OCI-LY1 (cell line): ENCODE data around the gene SC5D.

Experiments
- H2AFZ ChIP-seq: fragments of 200-600 bp; sonication (generic), shearing (Covaris generic); 2 replicates; pipeline ENCODE4 v1.6.0; 2014; ENCODE audit warnings: antibody characterized with exemption, mild to moderate bottlenecking, low read length
- H3F3A ChIP-seq: fragments of 200-600 bp; sonication (generic), shearing (Covaris generic); 2 replicates; pipeline ENCODE4 v1.6.0; 2014; ENCODE audit warnings: mild to moderate bottlenecking, antibody characterized with exemption, low read length, moderate library complexity; ENCODE audit not compliant: insufficient read depth
- H3K27ac ChIP-seq: fragments of 200-600 bp; sonication (generic); 2 replicates; pipeline ENCODE4 v1.5.1; 2014; ENCODE audit warnings: low read length, mixed run types, mild to moderate bottlenecking, low read depth; ENCODE audit not compliant: poor library complexity, severe bottlenecking
- H3K27me3 ChIP-seq: fragments of 200-600 bp; sonication (generic); 2 replicates; pipeline ENCODE4 v1.6.0; 2014; ENCODE audit warnings: antibody characterized with exemption, mild to moderate bottlenecking, low read length, moderate library complexity; ENCODE audit not compliant: insufficient read depth
- H3K36me3 ChIP-seq: fragments of 200-600 bp; sonication (generic); 2 replicates; pipeline ENCODE4 v1.6.1; 2014; ENCODE audit warnings: mild to moderate bottlenecking, antibody characterized with exemption, low read length, moderate library complexity, mixed read lengths; ENCODE audit not compliant: insufficient read depth
- H3K4me1 ChIP-seq: fragments of 200-600 bp; sonication (generic); 2 replicates; pipeline ENCODE4 v1.5.1; 2014; ENCODE audit warnings: mild to moderate bottlenecking, low read length, moderate library complexity; ENCODE audit not compliant: insufficient read depth, severe bottlenecking
- H3K4me2 ChIP-seq: fragments of 200-600 bp; sonication (generic), shearing (Covaris generic); 2 replicates; pipeline ENCODE4 v1.6.1; 2014; ENCODE audit warnings: low read length
- H3K4me3 ChIP-seq: fragments of 200-600 bp; sonication (generic); 2 replicates; pipeline ENCODE4 v1.5.1; 2014; ENCODE audit warnings: low read length, low read depth, mild to moderate bottlenecking, mixed read lengths; ENCODE audit not compliant: poor library complexity, severe bottlenecking
- H3K79me2 ChIP-seq: fragments of 200-600 bp; shearing (Covaris generic); 2 replicates; pipeline ENCODE4 v1.6.1; 2016; ENCODE audit warnings: mixed run types, low read length, mixed read lengths; ENCODE audit not compliant: insufficient read depth
- H3K9ac ChIP-seq: fragments of 200-600 bp; sonication (generic), shearing (Covaris generic); 2 replicates; pipeline ENCODE4 v1.6.1; 2014; ENCODE audit warnings: mild to moderate bottlenecking, low read length, mixed read lengths
- H3K9me2 ChIP-seq: fragments of 200-600 bp; sonication (generic), shearing (Covaris generic); 2 replicates; pipeline ENCODE4 v1.6.1; 2014; ENCODE audit warnings: low read depth, mild to moderate bottlenecking, low read length, mixed read lengths
- H3K9me3 ChIP-seq: fragments of 200-600 bp; shearing (Covaris generic); 2 replicates; pipeline ENCODE4 v1.6.1; 2014; ENCODE audit warnings: low read length, mixed read lengths
- H4K20me1 ChIP-seq: fragments of 200-600 bp; sonication (generic), shearing (Covaris generic); 2 replicates; pipeline ENCODE4 v1.6.0; 2016; ENCODE audit warnings: mild to moderate bottlenecking, low read length; ENCODE audit not compliant: insufficient read depth
- CTCF ChIP-seq: fragments of 200-600 bp; sonication (generic), shearing (Covaris generic); IDR thresholded peaks from 2 replicates; pipeline ENCODE4 v1.5.1; 2017; ENCODE audit warnings: mild to moderate bottlenecking, antibody characterized with exemption, low read length, moderate library complexity, mixed read lengths
- EZH2 ChIP-seq: fragments of 200-600 bp; sonication (generic), shearing (Covaris generic); IDR thresholded peaks from 2 replicates; pipeline ENCODE4 v1.8.0; 2017; ENCODE audit warnings: borderline replicate concordance, mixed run types, mild to moderate bottlenecking, antibody characterized with exemption, low read length, moderate library complexity, mixed read lengths

Gene SC5D

GRCh38 chr11:121274332-121274991, 18.1 kb upstream of the SC5D start:
- no peak overlapping the region for H3K27ac ChIP-seq
- H3K9ac ChIP-seq: no peak overlapping the region
- no peaks in the 10 kb centered on the region for H3K4me1 ChIP-seq
- no peak overlapping the region for H3K4me3 ChIP-seq
- H3K79me2 ChIP-seq: no peaks in the 10 kb centered on the region
- no peaks in the 10 kb centered on the region for H3K9me3 ChIP-seq
- no peaks in the 10 kb centered on the region for H3K9me2 ChIP-seq
- H3K36me3 ChIP-seq: no peaks in the 10 kb centered on the region
- H3K27me3 ChIP-seq: no peaks in the 10 kb centered on the region
- H4K20me1 ChIP-seq: no peaks in the 10 kb centered on the region
- no peak overlapping the region for H2AFZ ChIP-seq
- no peak overlapping the region for H3K4me2 ChIP-seq
- no peaks in the 10 kb centered on the region for H3F3A ChIP-seq
- TF ChIP-seq EZH2 (no peak), CTCF (no peak)

GRCh38 chr11:121281698-121282097, 10.9 kb upstream of the SC5D start:
- H3K9me3 ChIP-seq: no peaks in the 10 kb centered on the region; the same call in 1 of the 2 replicates
- no peak for TF ChIP-seq EZH2
- TF ChIP-seq CTCF: no peak
- H2AFZ ChIP-seq: no peak overlapping the region
- H3K9ac ChIP-seq: no peak overlapping the region
- H3K4me2 ChIP-seq: no peak overlapping the region
- H3K36me3 ChIP-seq: no peaks in the 10 kb centered on the region; the same call in 1 of the 2 replicates
- no peak overlapping the region for H3K4me3 ChIP-seq
- no peak overlapping the region for H3K27ac ChIP-seq
- no peaks in the 10 kb centered on the region for H3K79me2 ChIP-seq
- H3K4me1 ChIP-seq: no peaks in the 10 kb centered on the region
- H3K27me3 ChIP-seq: no peaks in the 10 kb centered on the region
- H3F3A ChIP-seq: no peaks in the 10 kb centered on the region
- no peaks in the 10 kb centered on the region for H4K20me1 ChIP-seq
- no peaks in the 10 kb centered on the region for H3K9me2 ChIP-seq

GRCh38 chr11:121282386-121282785, 10.2 kb upstream of the SC5D start:
- Histone ChIP-seq H3K79me2 (no peaks in the 10 kb centered on the region), H3K27me3 (no peaks in the 10 kb centered on the region), H3F3A (no peaks in the 10 kb centered on the region), H3K36me3 (no peaks in the 10 kb centered on the region; the same call in 1 of the 2 replicates), H4K20me1 (no peaks in the 10 kb centered on the region), H3K27ac (no peak overlapping the region), H3K9me2 (no peaks in the 10 kb centered on the region), H3K4me1 (no peaks in the 10 kb centered on the region), H3K9me3 (no peaks in the 10 kb centered on the region; the same call in 1 of the 2 replicates), H3K4me2 (no peak overlapping the region), H3K9ac (no peak overlapping the region), H3K4me3 (no peak overlapping the region), H2AFZ (no peak overlapping the region)
- TF ChIP-seq EZH2 (no peak), CTCF (no peak)
